Spinal cord (tissue), 10 donors: ENCODE measurements around the gene LIME1. TPM values are rescaled to one million over a fixed set of nuclear protein-coding genes. Genes with fewer than 3 reads are reported as not detected.

Source experiments
- DNase-seq, 6 donors: peaks; one replicate each; pipeline versions ENCODE4 v3.0.0 to v3.0.0-alpha.2; 2013 to 2015; ENCODE audit warnings: low spot score in 6 of 6, low read depth in 4 of 6
- H3K27ac ChIP-seq: one replicate; pipeline ENCODE4 v1.5.1; 2013; ENCODE audit warnings: low read depth, low read length, control low read depth
- H3K27me3 ChIP-seq: one replicate; pipeline ENCODE4 v1.6.1; 2013; ENCODE audit warnings: low read length; ENCODE audit not compliant: control insufficient read depth, insufficient read depth
- H3K36me3 ChIP-seq: one replicate; pipeline ENCODE4 v1.6.1; 2013; ENCODE audit warnings: low read length; ENCODE audit not compliant: control insufficient read depth, insufficient read depth
- H3K4me1 ChIP-seq: one replicate; pipeline ENCODE4 v1.6.1; 2013; ENCODE audit warnings: low read length; ENCODE audit not compliant: control insufficient read depth, insufficient read depth
- H3K4me3 ChIP-seq: one replicate; pipeline ENCODE4 v1.5.1; 2013; ENCODE audit warnings: low read depth, low read length, control low read depth
- H3K9me3 ChIP-seq: one replicate; pipeline ENCODE4 v1.6.1; 2013; ENCODE audit warnings: low read length; ENCODE audit not compliant: control insufficient read depth, insufficient read depth
- WGBS: methylation state at CpG from one replicate; pipeline ENCODE4 v1.1.5; 2013; ENCODE audit warnings: missing lambda C conversion rate; ENCODE audit not compliant: insufficient coverage; 5-methylcytosine and 5-hydroxymethylcytosine counted together
- polyA plus RNA-seq, 2 donors: library from polyadenylated mRNA; unstranded; fragments of 120-200 nt; gene quantifications; one replicate each; pipeline ENCODE4 v1.2.1, GENCODE V29; 2013; ENCODE audit not compliant: insufficient read length in 2 of 2
- total RNA-seq, 2 donors: library from RNA; depleted of rRNA in 1 of 2; stranded (reverse); fragments of 120-200 nt in 1 of 2; fragments of >200 nt in 1 of 2; gene quantifications; one replicate each; pipeline versions ENCODE4 v1.2.3 to v1.2.4, GENCODE V29; 2013 to 2014
- donor health status: healthy.

The LIME1 gene
- total and polyA plus RNA-seq, 4 donors = 2.5 to 24.5 (median 14.7) TPM

- WGBS = 80% methylated on average over 14 of the region's 20 CpGs
- peaks cover 97% of the 10 kb centered on the region for H3K36me3 ChIP-seq
- H3K4me1 ChIP-seq = peaks cover 22% of the 10 kb centered on the region
- H3K4me3 ChIP-seq = no peak overlapping the region
- H3K27me3 ChIP-seq = no peaks in the 10 kb centered on the region
- H3K9me3 ChIP-seq = no peaks in the 10 kb centered on the region
- no peak overlapping the region for H3K27ac ChIP-seq
- no peak for DNase-seq
These were observed 43.9 kb upstream of the LIME1 start for GRCh38 chr20:63692436-63693082.

- no peaks in the 10 kb centered on the region for H3K27me3 ChIP-seq
- 98% methylated on average over 8 of the region's 10 CpGs for whole genome bisulfite sequencing
- no peaks in the 10 kb centered on the region for H3K9me3 ChIP-seq
- no peak for DNase-seq
- H3K4me1 ChIP-seq = peaks cover 24% of the 10 kb centered on the region
- H3K27ac ChIP-seq = no peak overlapping the region
- H3K4me3 ChIP-seq = no peak overlapping the region
- H3K36me3 ChIP-seq = peaks cover 97% of the 10 kb centered on the region
These were observed 43.3 kb upstream of the LIME1 start for GRCh38 chr20:63693083-63693732.

GRCh38 chr20:63693733-63694583, 42.5 kb upstream of the LIME1 start:
- 98% methylated on average over 21 of the region's 21 CpGs for WGBS
- H3K27me3 ChIP-seq = no peaks in the 10 kb centered on the region
- H3K9me3 ChIP-seq = no peaks in the 10 kb centered on the region
- no peak overlapping the region for H3K27ac ChIP-seq
- DNase-seq = no peak
- peaks cover 97% of the 10 kb centered on the region for H3K36me3 ChIP-seq
- H3K4me3 ChIP-seq = no peak overlapping the region
- peaks cover 23% of the 10 kb centered on the region for H3K4me1 ChIP-seq

DNA sequence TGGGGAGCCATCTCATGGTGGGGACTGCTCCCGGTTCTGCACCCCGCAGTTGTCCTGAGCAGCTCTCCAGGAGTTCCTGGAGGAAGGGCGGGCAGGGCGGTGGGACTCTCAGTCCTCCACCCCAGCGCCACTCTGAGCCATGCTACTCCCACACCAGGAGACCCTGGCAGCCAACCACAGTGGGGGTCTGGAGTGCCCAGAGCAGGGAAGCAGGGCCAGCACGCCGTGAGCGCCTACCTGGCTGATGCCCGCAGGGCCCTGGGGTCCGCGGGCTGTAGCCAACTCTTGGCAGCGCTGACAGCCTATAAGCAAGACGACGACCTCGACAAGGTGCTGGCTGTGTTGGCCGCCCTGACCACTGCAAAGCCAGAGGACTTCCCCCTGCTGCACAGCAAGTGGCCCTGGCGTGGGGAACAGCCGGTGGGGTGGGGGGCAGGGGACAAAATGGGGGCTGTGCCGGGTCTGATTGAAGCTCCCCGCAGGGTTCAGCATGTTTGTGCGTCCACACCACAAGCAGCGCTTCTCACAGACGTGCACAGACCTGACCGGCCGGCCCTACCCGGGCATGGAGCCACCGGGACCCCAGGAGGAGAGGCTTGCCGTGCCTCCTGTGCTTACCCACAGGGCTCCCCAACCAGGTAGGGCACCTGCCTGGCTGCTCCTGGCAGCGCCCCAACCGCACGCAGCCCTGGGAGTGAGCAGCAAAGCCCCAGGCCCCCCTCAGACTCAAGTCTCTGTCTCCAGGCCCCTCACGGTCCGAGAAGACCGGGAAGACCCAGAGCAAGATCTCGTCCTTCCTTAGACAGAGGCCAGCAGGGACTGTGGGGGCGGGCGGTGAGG, 41.7 kb upstream of the LIME1 start:
- Histone ChIP-seq H3K4me1 (peaks cover 25% of the 10 kb centered on the region), H3K4me3 (no peak overlapping the region), H3K36me3 (peaks cover 97% of the 10 kb centered on the region), H3K9me3 (no peaks in the 10 kb centered on the region), H3K27me3 (no peaks in the 10 kb centered on the region), H3K27ac (no peak overlapping the region)
- no peak for DNase-seq
- WGBS = 93% methylated on average over 36 of the region's 37 CpGs

GRCh38 chr20:63695424-63696305, 40.8 kb upstream of the LIME1 start:
- Histone ChIP-seq H3K4me1 (peaks cover 25% of the 10 kb centered on the region), H3K4me3 (no peak overlapping the region), H3K27me3 (no peaks in the 10 kb centered on the region), H3K36me3 (peaks cover 97% of the 10 kb centered on the region), H3K27ac (no peak overlapping the region), H3K9me3 (no peaks in the 10 kb centered on the region)
- WGBS = 89% methylated on average over 24 of the region's 25 CpGs
- no peak for DNase-seq

- peaks cover 25% of the 10 kb centered on the region for H3K4me1 ChIP-seq
- no peak overlapping the region for H3K27ac ChIP-seq
- no peaks in the 10 kb centered on the region for H3K27me3 ChIP-seq
- H3K4me3 ChIP-seq = no peak overlapping the region
- 19% methylated on average over 6 of the region's 6 CpGs for WGBS
- no peak for DNase-seq
- peaks cover 97% of the 10 kb centered on the region for H3K36me3 ChIP-seq
- H3K9me3 ChIP-seq = no peaks in the 10 kb centered on the region
These were observed 40.2 kb upstream of the LIME1 start for GRCh38 chr20:63696306-63696627.

- 20% methylated on average over 52 of the region's 52 CpGs for WGBS
- H3K27me3 ChIP-seq = no peaks in the 10 kb centered on the region
- no peaks in the 10 kb centered on the region for H3K9me3 ChIP-seq
- H3K4me1 ChIP-seq = peaks cover 25% of the 10 kb centered on the region
- peaks cover 97% of the 10 kb centered on the region for H3K36me3 ChIP-seq
- DNase-seq = peak in 1 of 6 donors; percentile 46
- H3K4me3 ChIP-seq = peak within 1 kb of the TSS; percentile 1
- no peak within 1 kb of the TSS for H3K27ac ChIP-seq
These were observed 39.7 kb upstream of the LIME1 start, which contains the start of gene TNFRSF6B for GRCh38 chr20:63696628-63697356. Gene TNFRSF6B, plus strand, starts transcription at chr20:63696652. Its CDS starts 116 bp downstream, at chr20:63696768.

GRCh38 chr20:63697357-63697867, 39.1 kb upstream of the LIME1 start:
- DNase-seq = no peak
- Histone ChIP-seq H3K27me3 (no peaks in the 10 kb centered on the region), H3K27ac (no peak overlapping the region), H3K4me3 (peak overlapping the region; percentile 1), H3K9me3 (no peaks in the 10 kb centered on the region), H3K4me1 (peaks cover 25% of the 10 kb centered on the region), H3K36me3 (peaks cover 97% of the 10 kb centered on the region)
- 67% methylated on average over 7 of the region's 7 CpGs for WGBS
